Activated CD4-positive, alpha-beta memory T cell treated with anti-CD3 and anti-CD28 coated beads for 36 hours (primary cell): Measurements from ENCODE around the gene HDDC3. TPM values are rescaled to one million over a fixed set of nuclear protein-coding genes. Genes with fewer than 3 reads are reported as not detected.
A peak's percentile ranks its signal among the peaks of the same experiment; 100 is the strongest.

Experiments
- CTCF ChIA-PET: fragments of 350-600 bp; sonication (Branson Sonifier 250); formaldehyde crosslinking; loops from one replicate; lab custom pipeline; 2021; ENCODE audit warnings: antibody characterized with exemption, inconsistent platforms; lab: Charles Lee
- POLR2A ChIA-PET: fragments of 350-600 bp; sonication (Branson Sonifier 250); formaldehyde crosslinking; loops from one replicate; lab custom pipeline; 2021; ENCODE audit warnings: antibody characterized with exemption; lab: Charles Lee
- DNase-seq: peaks from one replicate; pipeline ENCODE4 v3.0.0-alpha.2; 2020
- H3K27ac Mint-ChIP-seq: one replicate; pipeline ENCODE4 v1.8.0; 2021; ENCODE audit warnings: mixed read lengths
- H3K27me3 Mint-ChIP-seq: one replicate; pipeline ENCODE4 v1.8.0; 2021; ENCODE audit warnings: mixed read lengths
- H3K36me3 Mint-ChIP-seq: one replicate; pipeline ENCODE4 v1.8.0; 2021; ENCODE audit warnings: mixed read lengths
- H3K4me1 Mint-ChIP-seq: one replicate; pipeline ENCODE4 v1.8.0; 2021; ENCODE audit warnings: low read depth, mixed read lengths
- H3K4me3 Mint-ChIP-seq: one replicate; pipeline ENCODE4 v1.8.0; 2021; ENCODE audit warnings: mild to moderate bottlenecking, mixed read lengths
- H3K9me3 Mint-ChIP-seq: one replicate; pipeline ENCODE4 v1.8.0; 2021; ENCODE audit warnings: mixed read lengths
- intact Hi-C: fragments of 100-400 bp; cut with micrococcal nuclease; formaldehyde crosslinking; loops from one replicate; pipeline ENCODE4 v1.15.1; 2023
- total RNA-seq, 2 experiments: library from RNA; stranded (reverse); gene quantifications; one replicate each; pipeline ENCODE4 v1.2.3, GENCODE V29; 2021

HDDC3 gene, protein sequence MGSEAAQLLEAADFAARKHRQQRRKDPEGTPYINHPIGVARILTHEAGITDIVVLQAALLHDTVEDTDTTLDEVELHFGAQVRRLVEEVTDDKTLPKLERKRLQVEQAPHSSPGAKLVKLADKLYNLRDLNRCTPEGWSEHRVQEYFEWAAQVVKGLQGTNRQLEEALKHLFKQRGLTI
- 10 to 100 TPM; 45.0 to 45.8 TPM for total RNA-seq

DNA sequence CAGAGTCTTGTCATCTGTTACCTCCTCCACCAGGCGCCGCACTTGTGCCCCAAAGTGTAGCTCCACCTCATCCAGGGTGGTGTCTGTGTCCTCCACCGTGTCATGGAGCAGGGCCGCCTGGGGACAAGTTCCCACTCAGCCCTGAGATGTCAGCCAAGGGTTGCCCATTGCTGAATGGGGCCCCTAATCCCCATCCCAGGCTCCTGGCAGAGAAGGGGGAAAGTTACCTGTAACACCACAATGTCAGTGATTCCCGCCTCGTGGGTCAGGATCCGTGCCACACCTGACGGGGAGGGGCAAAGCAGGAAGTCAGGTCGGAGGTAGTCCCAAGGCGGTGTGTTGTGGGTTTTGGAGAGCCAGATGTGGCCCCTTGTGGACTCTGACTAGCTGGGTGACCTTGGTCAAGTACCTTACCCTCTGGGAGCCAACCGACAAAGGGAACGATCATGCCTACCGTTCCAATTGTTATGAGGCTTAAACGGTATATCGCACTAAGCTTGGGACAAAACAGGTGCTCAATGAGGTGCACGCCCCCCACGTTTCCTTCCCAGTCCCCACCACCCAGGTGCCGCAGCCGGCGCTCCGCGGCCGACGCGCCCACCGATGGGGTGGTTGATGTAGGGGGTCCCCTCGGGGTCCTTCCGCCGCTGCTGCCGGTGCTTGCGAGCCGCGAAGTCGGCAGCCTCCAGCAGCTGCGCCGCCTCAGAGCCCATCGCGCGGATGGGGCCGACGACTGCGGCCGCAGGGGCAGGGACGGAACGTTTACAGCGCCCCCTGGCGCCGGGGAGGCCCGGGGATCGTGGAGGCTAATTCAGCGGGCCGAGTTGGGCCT is at the start of gene HDDC3:
Gene HDDC3 (minus strand): TSS at position 722 of the 832 bp plus-strand sequence. CDS start 9 bp downstream, at position 713.
- Mint-ChIP-seq H3K9me3 (no peaks in the 10 kb centered on the region), H3K4me1 (peaks cover 47% of the 10 kb centered on the region), H3K27ac (peak within 1 kb of the TSS; percentile 100), H3K36me3 (peaks cover 14% of the 10 kb centered on the region), H3K4me3 (peak within 1 kb of the TSS; percentile 99), H3K27me3 (no peaks in the 10 kb centered on the region)
- intact Hi-C loops, result loop anchor here (1.0 to 10.0 kb wide), 10 partner anchors 59 to 1037 kb away; partner anchors contain the start of genes AP3S2, CIB1, GDPGP1 and IQGAP1
- peak; percentile 93 for DNase-seq
- ChIA-PET POLR2A (interaction anchor here (0.7 to 7.7 kb wide), 17 partner anchors 9 to 701 kb away, joined by 3 to 82 read pairs (median 4); partner anchors contain the start of genes BLM, MAN2A2 and VPS33B), CTCF (interaction anchor here (0.6 to 9.4 kb wide), 48 partner anchors 9 to 614 kb away, joined by 3 to 231 read pairs (median 4); partner anchors contain the start of genes BLM, FES, MAN2A2 and PRC1)

DNA sequence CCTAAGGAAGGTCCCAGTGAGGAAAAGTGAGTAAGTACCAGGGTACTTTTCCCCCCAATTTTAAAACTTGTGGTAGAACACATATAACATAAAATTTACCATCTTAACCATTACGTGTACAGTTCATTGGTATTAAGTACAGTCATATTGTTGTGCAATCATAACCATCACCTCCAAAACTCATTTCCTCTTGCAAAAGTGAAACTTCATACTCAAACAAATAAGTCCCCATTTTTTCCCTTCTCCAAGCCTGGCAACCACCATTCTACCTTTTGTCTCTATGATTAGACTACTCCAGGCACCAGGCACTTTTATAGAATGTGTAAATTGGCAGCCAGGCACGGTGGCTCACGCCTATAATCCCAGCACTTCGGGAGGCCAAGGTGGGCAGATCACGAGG is 49.8 kb upstream of the HDDC3 start:
- H3K36me3 Mint-ChIP-seq, result peaks cover 66% of the 10 kb centered on the region
- peaks cover 18% of the 10 kb centered on the region for H3K4me1 Mint-ChIP-seq
- DNase-seq, result no peak
- H3K4me3 Mint-ChIP-seq, result no peak overlapping the region
- no peak overlapping the region for H3K27ac Mint-ChIP-seq
- no peaks in the 10 kb centered on the region for H3K9me3 Mint-ChIP-seq
- ChIA-PET POLR2A (interaction anchor here (1.7 kb wide), 1 partner anchor 12 kb away, joined by 3 read pairs; the partner anchor contains the start of gene PRC1), CTCF (interaction anchor here (1.9 kb wide), 2 partner anchors 26 to 49 kb away, joined by 8 to 10 read pairs; partner anchors contain the start of gene HDDC3)
- intact Hi-C loops, result no loop called here
- no peaks in the 10 kb centered on the region for H3K27me3 Mint-ChIP-seq

DNA sequence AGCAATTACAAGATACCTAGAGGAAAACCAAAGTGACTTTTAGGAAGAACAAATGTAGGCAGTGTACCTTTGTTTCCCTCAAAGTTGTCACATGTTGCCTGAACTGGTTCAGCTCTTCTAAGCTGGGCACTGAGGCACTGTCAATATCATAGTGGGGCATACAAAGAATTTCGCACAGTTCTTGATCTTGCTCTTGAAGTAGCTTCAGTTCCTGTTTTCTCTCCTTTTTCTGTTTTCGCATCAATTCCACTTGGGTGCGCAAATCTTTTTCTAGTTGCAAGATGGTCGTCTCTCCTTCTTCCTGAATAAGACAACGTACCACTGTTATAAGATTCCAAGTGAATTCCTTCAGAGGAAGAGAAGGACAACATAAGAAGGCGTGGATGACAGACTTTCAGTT is 49.3 kb upstream of the HDDC3 start:
- H3K27me3 Mint-ChIP-seq, result no peaks in the 10 kb centered on the region
- no peak overlapping the region for H3K27ac Mint-ChIP-seq
- peaks cover 16% of the 10 kb centered on the region for H3K4me1 Mint-ChIP-seq
- H3K36me3 Mint-ChIP-seq, result peaks cover 67% of the 10 kb centered on the region
- no peaks in the 10 kb centered on the region for H3K9me3 Mint-ChIP-seq
- POLR2A ChIA-PET, result interaction anchor here (1.7 kb wide), 1 partner anchor 13 kb away, joined by 3 read pairs; the partner anchor contains the start of gene PRC1
- no peak for DNase-seq
- CTCF ChIA-PET, result interaction anchor here (1.9 kb wide), 2 partner anchors 25 to 49 kb away, joined by 7 to 8 read pairs; partner anchors contain the start of gene HDDC3
- intact Hi-C loops, result no loop called here
- H3K4me3 Mint-ChIP-seq, result no peak overlapping the region

DNA sequence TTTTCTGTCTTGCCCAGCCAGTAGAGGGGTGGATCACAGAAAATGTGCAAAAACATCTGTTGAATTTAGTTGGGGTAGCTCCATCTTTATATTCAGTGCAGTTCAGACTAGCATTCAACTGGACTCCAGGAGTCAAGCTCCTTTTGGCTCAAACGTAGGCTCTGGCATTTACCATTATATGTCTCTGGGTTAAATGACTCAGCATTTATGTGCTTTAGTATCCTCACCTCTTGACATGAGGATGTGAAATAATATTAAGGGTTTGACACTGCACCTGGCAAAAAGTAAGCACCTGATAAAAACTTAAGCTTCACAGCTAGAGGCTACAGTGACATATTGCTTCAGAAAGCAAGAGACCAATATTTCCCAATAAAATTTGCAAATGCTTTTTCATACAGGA is 47.2 kb upstream of the HDDC3 start:
- Mint-ChIP-seq H3K36me3 (peaks cover 80% of the 10 kb centered on the region), H3K4me1 (peaks cover 16% of the 10 kb centered on the region), H3K4me3 (no peak overlapping the region), H3K9me3 (no peaks in the 10 kb centered on the region), H3K27ac (no peak overlapping the region), H3K27me3 (no peaks in the 10 kb centered on the region)
- DNase-seq, result no peak
- ChIA-PET POLR2A (no interaction called here), CTCF (interaction anchor here (0.5 to 0.8 kb wide), 2 partner anchors 17 to 47 kb away, joined by 3 to 4 read pairs; partner anchors contain the start of gene HDDC3)
- intact Hi-C loops, result no loop called here

DNA sequence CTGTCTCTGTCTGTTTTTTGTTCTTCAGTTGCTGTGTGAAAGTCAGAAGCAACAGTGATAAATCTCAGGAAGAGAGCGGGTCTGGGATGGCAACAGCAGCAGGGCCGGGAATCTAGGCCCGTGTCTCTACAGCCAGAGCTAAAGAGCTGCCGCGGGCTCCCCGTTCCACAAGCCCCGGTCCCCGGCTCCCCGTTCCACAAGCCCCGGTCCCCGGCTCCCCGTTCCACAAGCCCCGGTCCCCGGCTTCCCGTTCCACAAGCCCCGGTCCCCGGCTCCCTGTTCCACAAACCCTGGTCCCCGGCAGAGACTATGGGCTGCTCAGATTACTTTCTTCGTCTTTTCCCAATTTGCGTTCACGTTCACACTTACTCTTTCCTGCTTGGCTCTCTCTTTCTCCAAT is 41.9 kb upstream of the HDDC3 start:
- CTCF ChIA-PET, result no interaction called here

DNA sequence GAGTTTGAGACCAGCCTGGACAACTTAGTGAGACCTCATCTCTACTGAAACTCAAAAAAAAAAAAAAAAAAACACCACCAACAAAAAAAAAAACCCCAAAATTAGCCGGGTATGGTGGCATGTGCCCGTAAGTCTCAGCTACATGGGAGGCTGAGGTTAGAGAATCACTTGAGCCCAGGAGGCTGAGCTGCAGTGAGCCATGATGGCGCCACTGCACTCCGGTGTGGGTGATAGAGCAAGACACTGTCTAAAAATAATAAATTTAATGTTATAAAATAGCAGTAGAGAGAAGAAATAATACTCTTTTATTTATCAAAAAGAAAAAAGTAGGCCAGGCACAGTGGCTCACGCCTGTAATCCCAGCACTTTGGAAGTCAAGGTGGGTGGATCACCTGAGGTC is 39.8 kb upstream of the HDDC3 start:
- intact Hi-C loops, result no loop called here
- Mint-ChIP-seq H3K9me3 (no peaks in the 10 kb centered on the region), H3K4me3 (no peak overlapping the region), H3K36me3 (peaks cover 68% of the 10 kb centered on the region), H3K27me3 (no peaks in the 10 kb centered on the region), H3K27ac (no peak overlapping the region), H3K4me1 (no peaks in the 10 kb centered on the region)
- CTCF ChIA-PET, result interaction anchor here (0.6 kb wide), 1 partner anchor 300 kb away, joined by 3 read pairs; no protein-coding TSS in a partner anchor
- POLR2A ChIA-PET, result interaction anchor here (0.7 kb wide), 1 partner anchor 11 kb away, joined by 3 read pairs; no protein-coding TSS in a partner anchor
- DNase-seq, result no peak

More for the DNA sequence above, 41.9 kb upstream of the HDDC3 start:
- Mint-ChIP-seq H3K27ac (no peak overlapping the region), H3K27me3 (no peaks in the 10 kb centered on the region), H3K4me1 (no peaks in the 10 kb centered on the region), H3K36me3 (peaks cover 65% of the 10 kb centered on the region), H3K9me3 (no peaks in the 10 kb centered on the region), H3K4me3 (no peak overlapping the region)
- intact Hi-C loops, result no loop called here
- POLR2A ChIA-PET, result no interaction called here
- DNase-seq, result no peak

DNA sequence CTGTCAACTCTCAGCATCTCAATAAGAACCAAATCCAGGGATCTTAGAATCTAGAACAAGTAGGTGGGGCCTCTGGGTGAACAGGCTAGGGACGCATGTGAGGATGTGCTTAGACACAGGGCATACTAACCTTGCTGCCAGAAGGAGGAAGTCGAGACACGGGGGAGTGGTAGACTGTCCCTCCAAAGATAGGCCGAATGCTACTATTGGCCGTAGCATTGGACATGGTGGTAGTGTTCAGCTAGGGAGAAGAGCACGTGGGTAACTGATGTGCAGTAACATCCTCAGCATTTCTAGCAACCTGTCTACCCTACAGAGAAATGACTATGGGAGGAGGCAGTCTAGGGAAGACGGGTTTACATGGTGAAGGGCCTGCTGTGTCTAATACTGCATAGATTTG is 37.9 kb upstream of the HDDC3 start:
- Mint-ChIP-seq H3K4me1 (no peaks in the 10 kb centered on the region), H3K27ac (no peak overlapping the region), H3K9me3 (no peaks in the 10 kb centered on the region), H3K36me3 (peaks cover 68% of the 10 kb centered on the region), H3K4me3 (no peak overlapping the region), H3K27me3 (no peaks in the 10 kb centered on the region)
- ChIA-PET CTCF (interaction anchor here (2.2 kb wide), 2 partner anchors 14 to 37 kb away, joined by 6 to 7 read pairs; no protein-coding TSS in a partner anchor), POLR2A (interaction anchor here (1.0 kb wide), 1 partner anchor 18 kb away, joined by 3 read pairs; no protein-coding TSS in a partner anchor)
- intact Hi-C loops, result no loop called here
- no peak for DNase-seq

DNA sequence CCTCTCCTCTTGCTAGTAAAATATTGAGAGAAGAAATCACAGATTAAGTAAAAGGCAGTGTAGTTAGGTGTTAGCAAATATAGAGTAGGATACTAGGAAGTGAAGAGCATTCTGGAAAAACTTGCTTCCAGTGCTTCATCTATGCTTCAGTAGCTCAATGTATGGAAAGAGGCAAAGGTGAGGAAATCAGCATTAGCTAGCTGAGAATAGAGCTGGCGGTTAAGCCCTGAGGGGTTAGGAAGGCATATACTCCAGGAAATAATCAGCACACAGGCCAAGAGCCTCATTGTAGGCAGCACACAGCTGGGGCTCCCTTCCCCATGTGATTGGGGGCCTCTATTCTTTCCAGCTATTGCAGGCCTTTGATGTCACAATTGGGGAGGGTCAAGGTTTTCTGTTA is 36.1 kb upstream of the HDDC3 start:
- POLR2A ChIA-PET, result interaction anchor here (1.1 kb wide), 1 partner anchor 34 kb away, joined by 3 read pairs; the partner anchor contains the start of gene UNC45A
- CTCF ChIA-PET, result interaction anchor here (1.1 kb wide), 1 partner anchor 37 kb away, joined by 3 read pairs; no protein-coding TSS in a partner anchor
- Mint-ChIP-seq H3K4me3 (no peak overlapping the region), H3K36me3 (peaks cover 62% of the 10 kb centered on the region), H3K9me3 (no peaks in the 10 kb centered on the region), H3K4me1 (no peaks in the 10 kb centered on the region), H3K27me3 (no peaks in the 10 kb centered on the region), H3K27ac (no peak overlapping the region)
- DNase-seq, result no peak
- intact Hi-C loops, result no loop called here

DNA sequence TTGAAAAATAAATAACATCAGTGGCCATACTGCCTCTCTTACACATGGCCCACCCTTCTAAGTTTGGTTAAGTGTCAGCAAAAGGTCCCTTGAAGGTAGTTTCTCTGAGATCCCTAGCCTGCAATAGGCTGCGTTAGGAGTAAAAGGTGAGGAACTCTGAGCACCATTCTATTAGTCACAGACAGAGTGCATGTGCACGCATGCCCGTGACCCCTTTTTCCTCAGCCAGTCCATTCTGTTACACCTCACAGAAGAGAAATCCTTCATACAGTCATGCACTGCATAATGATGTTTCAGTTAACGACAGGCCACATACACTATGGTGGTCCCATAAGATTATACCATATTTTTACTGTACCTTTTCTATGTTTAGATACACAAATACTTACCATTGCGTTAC is 34.9 kb upstream of the HDDC3 start:
- Mint-ChIP-seq H3K27ac (no peak overlapping the region), H3K9me3 (no peaks in the 10 kb centered on the region), H3K27me3 (no peaks in the 10 kb centered on the region), H3K4me3 (no peak overlapping the region), H3K36me3 (peaks cover 63% of the 10 kb centered on the region), H3K4me1 (no peaks in the 10 kb centered on the region)
- ChIA-PET CTCF (interaction anchor here (1.3 to 2.1 kb wide), 2 partner anchors 11 to 36 kb away, joined by 5 to 17 read pairs; no protein-coding TSS in a partner anchor), POLR2A (no interaction called here)
- intact Hi-C loops, result no loop called here
- DNase-seq, result no peak

DNA sequence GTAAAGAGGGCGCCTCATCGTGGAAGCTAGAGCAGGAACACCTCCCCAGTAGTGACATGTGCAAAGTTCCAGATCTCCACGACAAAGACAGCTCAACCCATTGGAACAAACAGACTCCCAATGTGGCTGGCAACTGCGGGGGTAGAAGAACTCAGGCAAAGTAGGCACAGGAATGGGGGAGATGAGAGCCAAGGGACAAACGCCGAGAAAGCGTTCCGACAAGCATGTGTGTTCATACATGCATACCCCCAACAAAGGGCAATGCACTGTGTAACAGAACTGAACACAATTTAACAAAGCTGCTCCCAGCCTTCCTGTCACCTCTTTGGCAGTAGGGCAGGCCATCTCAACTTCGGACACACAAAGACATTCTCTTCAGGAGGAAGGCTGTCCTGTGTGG is 33.9 kb upstream of the HDDC3 start:
- no peak overlapping the region for H3K27ac Mint-ChIP-seq
- no peaks in the 10 kb centered on the region for H3K27me3 Mint-ChIP-seq
- no peak for DNase-seq
- intact Hi-C loops, result no loop called here
- H3K4me1 Mint-ChIP-seq, result no peaks in the 10 kb centered on the region
- H3K36me3 Mint-ChIP-seq, result peaks cover 70% of the 10 kb centered on the region
- ChIA-PET CTCF (interaction anchor here (1.3 to 2.1 kb wide), 2 partner anchors 10 to 35 kb away, joined by 5 to 17 read pairs; no protein-coding TSS in a partner anchor), POLR2A (no interaction called here)
- no peak overlapping the region for H3K4me3 Mint-ChIP-seq
- no peaks in the 10 kb centered on the region for H3K9me3 Mint-ChIP-seq

DNA sequence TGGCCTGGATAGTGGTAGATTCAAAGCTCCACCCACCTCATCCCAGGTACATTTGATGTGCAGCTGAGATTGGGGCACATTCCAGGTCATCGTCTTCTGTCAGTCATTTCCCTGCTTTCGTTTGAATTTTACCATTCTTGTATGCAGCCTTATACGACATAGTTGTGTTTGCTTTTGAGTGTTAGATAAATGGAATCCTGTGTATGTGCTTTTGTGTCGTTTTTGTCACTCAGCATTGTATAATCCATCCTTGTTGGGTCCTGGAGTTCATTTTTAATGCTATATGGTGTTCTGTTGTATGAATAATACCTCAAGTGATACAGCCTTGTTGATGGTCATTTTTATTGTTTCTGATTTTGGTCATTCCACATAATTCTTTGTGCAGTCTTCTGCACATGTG is 29.7 kb upstream of the HDDC3 start:
- ChIA-PET CTCF (interaction anchor here (1.8 kb wide), 1 partner anchor 88 kb away, joined by 7 read pairs; no protein-coding TSS in a partner anchor), POLR2A (interaction anchor here (0.6 kb wide), 1 partner anchor 679 kb away, joined by 4 read pairs; no protein-coding TSS in a partner anchor)
- Mint-ChIP-seq H3K4me3 (no peak overlapping the region), H3K27me3 (no peaks in the 10 kb centered on the region), H3K9me3 (no peaks in the 10 kb centered on the region), H3K4me1 (peaks cover 5% of the 10 kb centered on the region), H3K27ac (no peak overlapping the region), H3K36me3 (peaks cover 46% of the 10 kb centered on the region)
- intact Hi-C loops, result no loop called here
- DNase-seq, result no peak
